ENCODE results near the gene CLIC1.

CLIC1 gene

GRCh38 chr6:31736021-31736767 lies at the start of gene CLIC1:
CLIC1 (minus strand) TSS chr6:31736530; CDS start chr6:31736300, 230 bp downstream.
- Histone ChIP-seq H3K4me1 (ENCODE audit: control insufficient read depth, insufficient read depth, low read length) (peaks cover 48% of the 10 kb centered on the region), H3K27me3 (ENCODE audit: control insufficient read depth in 1 of 2, insufficient read depth in 2 of 2, low read length in 2 of 2) (no peaks in the 10 kb centered on the region), H3K36me3 (ENCODE audit: control insufficient read depth in 2 of 2, insufficient read depth in 2 of 2, low read length in 2 of 2) (peaks cover 19 to 21% of the 10 kb centered on the region in 2 donors), H3K27ac (ENCODE audit: low read length) (peak within 1 kb of the TSS; percentile 86), H3K4me3 (ENCODE audit: low read length in 2 of 2) (peak within 1 kb of the TSS; percentile 71 to 89), H3K9me3 (ENCODE audit: control insufficient read depth in 2 of 2, low read length in 2 of 2) (no peaks in the 10 kb centered on the region), H3K9ac (ENCODE audit: low read length in 2 of 2) (peak within 1 kb of the TSS; percentile 82 to 93)

GRCh38 chr6:31785475-31785874 lies 49.1 kb upstream of the CLIC1 start:
- peaks cover 36 to 43% of the 10 kb centered on the region in 2 donors for H3K36me3 ChIP-seq (ENCODE audit: control insufficient read depth in 2 of 2, insufficient read depth in 2 of 2, low read length in 2 of 2)

GRCh38 chr6:31784098-31784925 lies 48.0 kb upstream of the CLIC1 start:
- Histone ChIP-seq H3K9ac (ENCODE audit: low read length in 2 of 2) (no peak overlapping the region), H3K36me3 (ENCODE audit: control insufficient read depth in 2 of 2, insufficient read depth in 2 of 2, low read length in 2 of 2) (peaks cover 45 to 48% of the 10 kb centered on the region in 2 donors), H3K27me3 (ENCODE audit: control insufficient read depth in 1 of 2, insufficient read depth in 2 of 2, low read length in 2 of 2) (no peaks in the 10 kb centered on the region), H3K27ac (ENCODE audit: low read length) (no peak overlapping the region), H3K4me1 (ENCODE audit: control insufficient read depth, insufficient read depth, low read length) (no peaks in the 10 kb centered on the region), H3K4me3 (ENCODE audit: low read length in 2 of 2) (no peak overlapping the region), H3K9me3 (ENCODE audit: control insufficient read depth in 2 of 2, low read length in 2 of 2) (no peaks in the 10 kb centered on the region)

More at GRCh38 chr6:31785475-31785874, 49.1 kb upstream of the CLIC1 start:
- Histone ChIP-seq H3K9me3 (ENCODE audit: control insufficient read depth in 2 of 2, low read length in 2 of 2) (no peaks in the 10 kb centered on the region), H3K9ac (ENCODE audit: low read length in 2 of 2) (no peak overlapping the region), H3K4me3 (ENCODE audit: low read length in 2 of 2) (no peak overlapping the region), H3K4me1 (ENCODE audit: control insufficient read depth, insufficient read depth, low read length) (no peaks in the 10 kb centered on the region), H3K27ac (ENCODE audit: low read length) (no peak overlapping the region), H3K27me3 (ENCODE audit: control insufficient read depth in 1 of 2, insufficient read depth in 2 of 2, low read length in 2 of 2) (no peaks in the 10 kb centered on the region)

- H3K36me3 ChIP-seq (ENCODE audit: control insufficient read depth in 2 of 2, insufficient read depth in 2 of 2, low read length in 2 of 2) = peaks cover 44 to 48% of the 10 kb centered on the region in 2 donors
- no peak overlapping the region for H3K9ac ChIP-seq (ENCODE audit: low read length in 2 of 2)
- no peaks in the 10 kb centered on the region for H3K9me3 ChIP-seq (ENCODE audit: control insufficient read depth in 2 of 2, low read length in 2 of 2)
- no peak overlapping the region for H3K4me3 ChIP-seq (ENCODE audit: low read length in 2 of 2)
- peaks cover under 1% of the 10 kb centered on the region for H3K4me1 ChIP-seq (ENCODE audit: control insufficient read depth, insufficient read depth, low read length)
- H3K27ac ChIP-seq (ENCODE audit: low read length) = no peak overlapping the region
- no peaks in the 10 kb centered on the region for H3K27me3 ChIP-seq (ENCODE audit: control insufficient read depth in 1 of 2, insufficient read depth in 2 of 2, low read length in 2 of 2)
Observed at GRCh38 chr6:31782126-31782855, 46.0 kb upstream of the CLIC1 start.

GRCh38 chr6:31781244-31782125 lies 45.2 kb upstream of the CLIC1 start:
- Histone ChIP-seq H3K27ac (ENCODE audit: low read length) (no peak overlapping the region), H3K27me3 (ENCODE audit: control insufficient read depth in 1 of 2, insufficient read depth in 2 of 2, low read length in 2 of 2) (no peaks in the 10 kb centered on the region)

GRCh38 chr6:31780507-31781243 lies 44.3 kb upstream of the CLIC1 start:
- Histone ChIP-seq H3K4me3 (ENCODE audit: low read length in 2 of 2) (no peak overlapping the region), H3K4me1 (ENCODE audit: control insufficient read depth, insufficient read depth, low read length) (peaks cover 9% of the 10 kb centered on the region), H3K9ac (ENCODE audit: low read length in 2 of 2) (no peak overlapping the region), H3K36me3 (ENCODE audit: control insufficient read depth in 2 of 2, insufficient read depth in 2 of 2, low read length in 2 of 2) (peaks cover 44 to 47% of the 10 kb centered on the region in 2 donors), H3K9me3 (ENCODE audit: control insufficient read depth in 2 of 2, low read length in 2 of 2) (no peaks in the 10 kb centered on the region), H3K27ac (ENCODE audit: low read length) (no peak overlapping the region), H3K27me3 (ENCODE audit: control insufficient read depth in 1 of 2, insufficient read depth in 2 of 2, low read length in 2 of 2) (no peaks in the 10 kb centered on the region)

More at GRCh38 chr6:31781244-31782125, 45.2 kb upstream of the CLIC1 start:
- H3K9me3 ChIP-seq (ENCODE audit: control insufficient read depth in 2 of 2, low read length in 2 of 2) = no peaks in the 10 kb centered on the region
- no peak overlapping the region for H3K4me3 ChIP-seq (ENCODE audit: low read length in 2 of 2)
- H3K36me3 ChIP-seq (ENCODE audit: control insufficient read depth in 2 of 2, insufficient read depth in 2 of 2, low read length in 2 of 2) = peaks cover 44 to 48% of the 10 kb centered on the region in 2 donors
- H3K9ac ChIP-seq (ENCODE audit: low read length in 2 of 2) = no peak overlapping the region
- H3K4me1 ChIP-seq (ENCODE audit: control insufficient read depth, insufficient read depth, low read length) = peaks cover 8% of the 10 kb centered on the region

GRCh38 chr6:31779908-31780307 lies 43.6 kb upstream of the CLIC1 start:
- H3K4me3 ChIP-seq (ENCODE audit: low read length in 2 of 2) = no peak overlapping the region
- H3K27me3 ChIP-seq (ENCODE audit: control insufficient read depth in 1 of 2, insufficient read depth in 2 of 2, low read length in 2 of 2) = no peaks in the 10 kb centered on the region
- no peak overlapping the region for H3K9ac ChIP-seq (ENCODE audit: low read length in 2 of 2)
- H3K27ac ChIP-seq (ENCODE audit: low read length) = no peak overlapping the region
- H3K4me1 ChIP-seq (ENCODE audit: control insufficient read depth, insufficient read depth, low read length) = peaks cover 9% of the 10 kb centered on the region
- no peaks in the 10 kb centered on the region for H3K9me3 ChIP-seq (ENCODE audit: control insufficient read depth in 2 of 2, low read length in 2 of 2)
- H3K36me3 ChIP-seq (ENCODE audit: control insufficient read depth in 2 of 2, insufficient read depth in 2 of 2, low read length in 2 of 2) = peaks cover 37 to 40% of the 10 kb centered on the region in 2 donors

GRCh38 chr6:31778999-31779885 lies 42.9 kb upstream of the CLIC1 start:
- Histone ChIP-seq H3K9me3 (ENCODE audit: control insufficient read depth in 2 of 2, low read length in 2 of 2) (no peaks in the 10 kb centered on the region), H3K27ac (ENCODE audit: low read length) (no peak overlapping the region), H3K36me3 (ENCODE audit: control insufficient read depth in 2 of 2, insufficient read depth in 2 of 2, low read length in 2 of 2) (peaks cover 31 to 33% of the 10 kb centered on the region in 2 donors), H3K27me3 (ENCODE audit: control insufficient read depth in 1 of 2, insufficient read depth in 2 of 2, low read length in 2 of 2) (no peaks in the 10 kb centered on the region), H3K4me1 (ENCODE audit: control insufficient read depth, insufficient read depth, low read length) (peaks cover 9% of the 10 kb centered on the region), H3K9ac (ENCODE audit: low read length in 2 of 2) (no peak overlapping the region), H3K4me3 (ENCODE audit: low read length in 2 of 2) (no peak overlapping the region)

GRCh38 chr6:31778193-31778592 lies 41.9 kb upstream of the CLIC1 start:
- Histone ChIP-seq H3K36me3 (ENCODE audit: control insufficient read depth in 2 of 2, insufficient read depth in 2 of 2, low read length in 2 of 2) (peaks cover 28% of the 10 kb centered on the region in 2 donors), H3K4me3 (ENCODE audit: low read length in 2 of 2) (no peak overlapping the region), H3K9me3 (ENCODE audit: control insufficient read depth in 2 of 2, low read length in 2 of 2) (no peaks in the 10 kb centered on the region), H3K27me3 (ENCODE audit: control insufficient read depth in 1 of 2, insufficient read depth in 2 of 2, low read length in 2 of 2) (no peaks in the 10 kb centered on the region), H3K9ac (ENCODE audit: low read length in 2 of 2) (no peak overlapping the region), H3K27ac (ENCODE audit: low read length) (no peak overlapping the region), H3K4me1 (ENCODE audit: control insufficient read depth, insufficient read depth, low read length) (peaks cover 9% of the 10 kb centered on the region)

Measured in stomach smooth muscle (tissue), 2 donors.